D721Med (cell line): Measurements from ENCODE around the gene EXOC2.

Experiments
- DNase-seq: peaks from one replicate; pipeline ENCODE4 v3.0.0; 2011; ENCODE audit warnings: low spot score; ENCODE audit not compliant: insufficient read length
- FAIRE-seq: peaks from 2 replicates; lab custom pipeline; 2011; peaks lifted over from hg19 to GRCh38; lab: Jason Lieb, UNC
- TF ChIP-seq, protein P1 (sequence below): IDR thresholded peaks from 2 replicates; pipeline ENCODE4 v1.5.1; 2012; ENCODE audit warnings: mild to moderate bottlenecking, control low read depth; ENCODE audit not compliant: insufficient read depth; ENCODE audit errors: missing control alignments

EXOC2 gene

DNA sequence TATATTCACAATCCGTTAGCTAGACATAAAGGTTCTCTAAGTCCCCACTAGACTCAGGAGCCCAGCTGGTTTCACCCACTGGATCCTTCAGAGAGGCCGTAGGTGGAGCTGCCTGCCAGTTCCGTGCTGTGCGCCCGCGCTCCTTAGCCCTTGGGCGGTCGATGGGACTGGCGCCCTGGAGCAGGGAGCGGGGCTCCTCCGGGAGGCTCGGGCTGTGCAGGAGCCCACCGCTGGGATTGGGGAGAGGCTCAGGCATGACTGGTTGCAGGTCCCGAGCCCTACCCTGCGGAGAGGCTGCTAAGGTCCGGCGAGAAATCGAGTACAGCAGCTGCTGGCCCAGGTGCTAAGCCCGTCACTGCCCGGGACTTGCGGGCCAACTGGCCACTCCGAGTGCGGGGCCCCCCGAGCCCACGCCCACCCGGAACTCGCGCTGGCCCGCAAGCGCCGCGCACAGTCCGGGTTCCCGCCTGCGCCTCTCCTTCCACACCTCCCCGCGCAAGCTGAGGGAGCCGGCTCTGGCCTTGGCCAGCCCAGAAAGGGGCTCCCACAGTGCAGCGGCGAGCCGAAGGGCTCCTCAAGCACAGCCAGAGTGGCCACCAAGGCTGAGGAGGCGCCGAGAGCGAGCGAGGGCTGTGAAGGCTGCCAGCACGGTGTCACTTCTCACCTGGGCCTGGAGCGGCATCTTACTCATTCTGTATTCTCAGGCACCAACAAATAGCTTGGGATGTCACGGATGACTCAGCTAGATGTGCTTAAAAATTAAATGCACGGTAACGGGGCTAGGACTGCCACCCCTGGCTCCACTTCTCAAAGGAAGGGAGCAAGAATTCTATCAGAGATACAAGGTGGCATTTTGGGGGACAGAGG lies 257.3 kb downstream of the EXOC2 start:
- DNase-seq (no peak), FAIRE-seq (no peak)
- TF ChIP-seq, protein P1, sequence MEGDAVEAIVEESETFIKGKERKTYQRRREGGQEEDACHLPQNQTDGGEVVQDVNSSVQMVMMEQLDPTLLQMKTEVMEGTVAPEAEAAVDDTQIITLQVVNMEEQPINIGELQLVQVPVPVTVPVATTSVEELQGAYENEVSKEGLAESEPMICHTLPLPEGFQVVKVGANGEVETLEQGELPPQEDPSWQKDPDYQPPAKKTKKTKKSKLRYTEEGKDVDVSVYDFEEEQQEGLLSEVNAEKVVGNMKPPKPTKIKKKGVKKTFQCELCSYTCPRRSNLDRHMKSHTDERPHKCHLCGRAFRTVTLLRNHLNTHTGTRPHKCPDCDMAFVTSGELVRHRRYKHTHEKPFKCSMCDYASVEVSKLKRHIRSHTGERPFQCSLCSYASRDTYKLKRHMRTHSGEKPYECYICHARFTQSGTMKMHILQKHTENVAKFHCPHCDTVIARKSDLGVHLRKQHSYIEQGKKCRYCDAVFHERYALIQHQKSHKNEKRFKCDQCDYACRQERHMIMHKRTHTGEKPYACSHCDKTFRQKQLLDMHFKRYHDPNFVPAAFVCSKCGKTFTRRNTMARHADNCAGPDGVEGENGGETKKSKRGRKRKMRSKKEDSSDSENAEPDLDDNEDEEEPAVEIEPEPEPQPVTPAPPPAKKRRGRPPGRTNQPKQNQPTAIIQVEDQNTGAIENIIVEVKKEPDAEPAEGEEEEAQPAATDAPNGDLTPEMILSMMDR: no peak
